Stimulated activated CD4-positive, alpha-beta T cell treated with anti-CD3 and anti-CD28 coated beads, Interleukin-2, amount 100 ng/mL, for 48 hours (primary cell): Measurements from ENCODE around the gene FCER1G.
"Not testable (repeated sequence)": the region's sequence is repeated elsewhere in the genome, so short reads cannot be mapped to it uniquely, and the experiment has no call there.

Source experiments
- DNase-seq, 2 donors: peaks; one replicate each; pipeline ENCODE4 v3.0.0-alpha.2; 2020

The FCER1G gene

GRCh38 chr1:161209790-161210409 is 5.2 kb upstream of the FCER1G start:
- DNase-seq = peak; percentile 67 to 68

- DNase-seq = no peak
Observed at GRCh38 chr1:161214369-161214768, 726 bp upstream of the FCER1G start.

- no peak for DNase-seq
Observed at GRCh38 chr1:161216945-161217712, 2.0 kb downstream of the FCER1G start.

- no peak for DNase-seq
Observed at GRCh38 chr1:161217831-161218230, 2.7 kb downstream of the FCER1G start.

- DNase-seq = no peak
Observed at GRCh38 chr1:161218301-161219077, 3.4 kb downstream of the FCER1G start.

- no peak for DNase-seq
Observed at GRCh38 chr1:161219078-161219892, 4.2 kb downstream of the FCER1G start.

GRCh38 chr1:161220002-161220401 is 4.9 kb downstream of the FCER1G start:
- no peak for DNase-seq

- DNase-seq = no peak
Observed at GRCh38 chr1:161222175-161223019, 7.3 kb downstream of the FCER1G start.

GRCh38 chr1:161223805-161224694 is 9.0 kb downstream of the FCER1G start:
- DNase-seq = no peak

GRCh38 chr1:161224695-161225087 is 9.6 kb downstream of the FCER1G start:
- not testable (repeated sequence) for DNase-seq

GRCh38 chr1:161225178-161225533 is 10.1 kb downstream of the FCER1G start:
- DNase-seq = no peak

- DNase-seq = peak; percentile 79 to 84
Observed at GRCh38 chr1:161225534-161226319, 10.6 kb downstream of the FCER1G start, which contains the start of gene TOMM40L. Gene TOMM40L (plus strand): TSS chr1:161226060. CDS start chr1:161226490, 430 bp downstream.

- no peak for DNase-seq
Observed at GRCh38 chr1:161226320-161226711, 11.2 kb downstream of the FCER1G start.

GRCh38 chr1:161226759-161227158 is 11.7 kb downstream of the FCER1G start:
- DNase-seq = no peak

GRCh38 chr1:161227196-161227871 is 12.2 kb downstream of the FCER1G start:
- peak; percentile 92 to 95 for DNase-seq

- DNase-seq = no peak
Observed at GRCh38 chr1:161228032-161228431, 12.9 kb downstream of the FCER1G start.

- DNase-seq = no peak
Observed at GRCh38 chr1:161229896-161230295, 14.8 kb downstream of the FCER1G start.

GRCh38 chr1:161230762-161231161 is 15.7 kb downstream of the FCER1G start:
- DNase-seq = no peak

GRCh38 chr1:161233102-161233501 is 18.0 kb downstream of the FCER1G start:
- no peak for DNase-seq
